ENCODE measurements around the gene GLS.
"Not testable (repeated sequence)": the region's sequence is repeated elsewhere in the genome, so short reads cannot be mapped to it uniquely, and the experiment has no call there.

The GLS gene

DNA sequence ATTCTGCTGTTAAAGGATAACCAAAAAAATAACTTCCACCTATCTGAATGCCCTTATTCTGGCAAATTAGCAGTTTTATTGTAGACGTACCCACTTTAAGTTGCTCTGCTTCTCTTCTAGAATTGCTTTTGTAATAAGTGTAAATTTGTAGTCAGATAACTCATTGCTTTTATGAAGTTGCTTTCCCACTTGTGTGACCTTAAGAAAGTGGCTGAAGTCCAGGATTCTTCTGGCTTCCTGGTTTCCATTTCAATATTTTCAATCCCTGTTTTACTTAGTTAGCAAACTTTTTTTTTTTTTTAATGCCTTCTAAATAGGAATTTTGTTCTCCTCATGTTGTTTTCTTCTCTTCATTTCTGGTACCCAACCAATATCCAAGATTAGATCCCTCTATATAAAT, 59.8 kb downstream of the GLS start:
- DNase-seq = no peak

DNA sequence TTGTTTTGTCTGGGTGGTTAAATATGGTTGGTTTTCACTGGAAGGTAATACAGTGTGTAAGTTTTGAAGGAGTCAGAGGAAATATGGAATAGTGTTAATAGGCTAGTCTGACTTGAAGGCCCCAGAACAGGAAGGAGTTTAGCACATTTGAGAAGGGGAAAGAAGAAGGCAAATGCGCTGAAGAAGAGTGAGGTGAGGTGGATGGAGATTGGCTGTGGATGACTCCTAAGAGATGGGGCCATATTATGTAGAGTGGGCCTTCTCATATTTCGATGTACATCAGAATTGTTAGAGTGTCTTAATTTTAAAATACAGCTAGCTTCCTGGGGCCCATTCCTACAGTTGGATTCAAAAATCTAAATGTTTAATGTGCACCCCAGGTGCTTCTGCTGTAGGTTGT, 61.0 kb downstream of the GLS start:
- DNase-seq = no peak

DNA sequence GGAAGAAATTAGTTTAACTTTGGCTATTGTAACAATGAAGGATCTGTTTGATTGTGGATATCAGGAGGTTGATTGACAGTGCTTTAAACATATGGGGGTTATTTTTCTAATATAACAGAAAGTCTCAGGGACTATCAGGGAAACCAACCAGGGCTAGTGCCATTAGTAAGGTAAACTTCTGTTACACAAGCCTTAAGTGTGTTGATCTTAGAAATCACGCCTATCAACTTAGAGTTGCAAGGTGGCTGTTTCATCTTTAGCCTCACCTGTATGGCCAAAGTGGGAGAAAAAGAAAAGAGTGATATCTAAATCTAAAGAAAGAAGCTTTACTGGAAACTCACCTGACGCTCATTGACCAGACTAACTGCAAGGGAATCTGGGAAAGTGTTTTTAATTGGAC, 62.1 kb downstream of the GLS start:
- no peak for DNase-seq

DNA sequence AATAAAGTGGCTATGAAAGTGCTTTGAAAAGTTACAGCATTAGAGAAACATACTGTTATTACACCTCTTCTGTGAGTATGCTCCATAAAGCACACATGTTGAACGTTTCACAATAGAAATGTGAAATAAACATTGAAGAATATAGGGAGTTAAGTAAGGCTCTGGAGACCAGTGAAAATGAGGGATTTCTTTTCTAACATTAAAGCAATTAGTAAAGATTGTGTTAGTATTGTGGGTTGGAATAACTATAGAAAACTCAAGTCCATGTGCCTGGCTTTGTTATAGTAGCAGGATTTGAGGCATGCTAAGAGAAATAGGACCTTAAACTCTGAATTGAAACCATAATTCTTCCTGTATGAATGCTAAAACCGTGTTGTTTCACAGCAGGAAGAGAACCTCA, 63.1 kb downstream of the GLS start:
- DNase-seq = no peak

DNA sequence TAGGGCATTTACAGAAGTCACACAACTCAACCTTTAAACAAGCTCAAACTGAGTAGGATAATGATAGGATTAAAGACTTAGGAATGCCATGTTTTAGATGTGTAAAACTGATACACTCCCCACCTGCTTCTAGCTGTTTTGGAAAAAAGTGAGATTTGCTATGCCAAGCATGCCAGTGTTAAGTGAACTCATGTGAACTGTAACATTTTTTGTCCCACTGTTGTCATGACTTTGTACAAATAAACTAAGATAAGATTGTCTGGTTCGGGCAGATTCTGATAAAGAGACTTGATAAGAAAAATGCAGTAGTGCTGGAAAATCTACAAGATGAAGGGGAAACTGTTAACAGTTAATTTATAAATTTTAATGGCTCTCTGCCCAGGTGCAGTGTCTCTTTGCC, 66.5 kb downstream of the GLS start:
- DNase-seq = no peak

DNA sequence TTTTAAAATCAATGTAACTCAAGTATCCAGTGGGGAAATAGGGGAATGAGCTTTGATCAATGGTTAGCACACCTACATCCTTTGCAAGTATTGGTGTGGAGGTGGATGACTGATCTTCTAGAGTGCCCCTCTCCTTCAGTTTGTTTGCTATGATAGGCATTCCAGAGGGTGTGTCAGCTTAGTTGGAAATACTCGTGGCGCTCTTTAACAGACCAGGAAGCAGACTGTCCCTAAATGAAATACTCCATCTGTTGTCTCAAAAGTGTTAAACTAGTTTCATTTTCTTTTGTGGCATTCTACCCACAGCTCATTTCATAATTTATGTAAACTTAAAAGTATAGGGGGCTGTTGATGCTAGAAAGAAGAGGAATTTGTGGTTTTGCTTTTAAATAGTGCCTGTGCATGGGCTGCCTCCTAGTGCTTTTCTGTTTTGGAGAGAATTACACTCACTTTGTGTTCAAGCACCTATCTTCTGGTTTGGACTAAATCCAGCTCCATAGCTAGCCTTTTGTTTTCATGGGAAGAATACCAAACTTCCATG, 67.2 kb downstream of the GLS start:
- no peak for DNase-seq

DNA sequence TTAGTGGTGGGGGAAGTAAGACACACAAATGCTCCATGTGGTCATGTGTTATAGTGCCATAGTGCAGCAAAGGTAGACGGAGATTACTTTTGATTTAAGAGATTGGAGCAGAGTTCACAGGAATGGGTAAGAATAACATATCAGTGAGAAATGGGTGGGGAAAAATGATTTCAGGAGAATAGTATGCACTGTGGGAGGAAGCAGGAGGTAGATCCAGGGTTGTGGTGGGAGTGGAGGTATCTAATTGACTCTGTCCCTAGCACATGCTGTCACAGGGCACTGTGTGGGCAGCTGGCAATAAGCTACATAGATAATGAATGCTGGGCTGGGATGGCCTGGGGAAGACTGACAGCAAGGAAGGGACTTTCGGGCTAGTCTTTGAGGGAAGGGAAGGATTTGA, 68.0 kb downstream of the GLS start:
- no peak for DNase-seq

DNA sequence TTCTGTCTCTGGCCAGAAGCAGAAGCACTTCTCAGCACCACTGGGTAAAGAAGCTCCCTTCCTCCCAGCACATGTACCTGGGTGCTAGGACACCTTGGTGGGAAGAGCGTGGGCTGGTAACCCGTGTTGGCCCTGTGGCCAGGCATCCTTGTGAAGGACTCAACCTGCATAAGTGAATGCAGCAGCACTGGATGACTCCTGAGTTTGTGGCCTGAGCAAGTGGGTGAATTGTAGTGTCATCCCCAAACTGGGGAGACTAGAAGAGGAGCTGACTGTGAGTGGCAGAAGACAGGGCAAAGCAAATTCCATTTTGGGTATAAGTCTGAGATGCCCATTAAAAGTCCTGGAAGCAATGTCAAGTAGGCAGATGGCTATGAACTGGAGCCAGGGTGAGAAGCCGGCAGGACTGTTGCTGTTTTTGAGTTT, 70.0 kb downstream of the GLS start:
- DNase-seq = no peak

DNA sequence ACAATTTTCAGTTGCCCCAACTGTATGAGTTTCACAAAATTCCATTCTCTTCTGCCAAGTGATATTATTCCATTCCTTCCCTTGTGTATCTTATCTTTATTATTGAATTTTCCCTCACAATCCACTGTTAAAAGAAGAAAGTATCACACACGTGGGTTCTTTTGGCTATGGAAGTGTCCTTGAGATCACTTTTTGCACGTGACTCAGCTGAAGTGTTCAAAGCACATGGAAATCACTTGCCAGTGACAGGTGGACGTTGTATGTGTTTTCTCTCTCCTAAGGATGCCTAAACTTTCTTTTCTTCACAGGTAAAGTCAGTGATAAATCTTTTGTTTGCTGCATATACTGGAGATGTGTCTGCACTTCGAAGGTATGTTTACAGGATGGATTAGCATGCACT, 72.6 kb downstream of the GLS start:
- no peak for DNase-seq

DNA sequence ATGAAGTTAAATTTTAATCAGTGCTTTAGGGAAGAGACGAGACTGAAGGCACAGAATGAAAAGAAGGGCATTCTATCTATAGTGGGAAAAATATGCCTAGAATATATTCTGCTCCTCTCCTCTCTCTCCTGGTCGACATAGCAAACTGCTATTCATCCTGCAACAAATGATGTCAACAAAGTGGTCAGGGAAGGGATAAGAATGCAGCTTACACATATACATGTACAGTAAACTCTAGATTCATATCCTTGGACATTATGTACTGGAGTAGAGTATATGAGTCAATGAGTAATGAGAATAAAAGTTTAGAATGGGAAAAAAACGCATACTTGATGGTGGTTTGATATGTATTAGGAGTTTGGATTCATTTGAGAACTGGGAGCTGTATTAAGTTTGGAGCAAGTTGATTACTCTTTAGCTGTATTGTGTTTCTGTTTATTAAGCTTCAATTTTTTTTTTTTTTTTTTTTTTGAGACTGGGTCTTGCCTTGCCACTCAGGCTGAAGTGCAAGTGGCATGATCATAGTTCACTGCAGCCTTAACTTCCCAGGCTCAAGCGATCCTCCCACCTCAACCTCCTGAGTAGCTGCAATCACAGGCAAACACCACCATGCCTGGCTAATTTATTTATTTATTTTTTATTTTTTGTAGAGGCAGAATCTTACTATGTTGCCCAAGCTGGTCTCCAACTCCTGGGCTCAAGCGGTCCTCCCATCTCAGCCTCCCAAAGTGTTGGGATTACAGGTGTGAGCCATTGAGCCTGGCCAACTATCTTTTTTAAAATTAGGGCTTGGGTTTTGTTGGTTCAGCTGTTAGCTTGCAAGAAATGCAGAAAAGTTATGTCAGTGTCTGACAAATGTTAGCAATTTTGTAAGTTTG, 79.5 kb downstream of the GLS start:
- no peak for DNase-seq

DNA sequence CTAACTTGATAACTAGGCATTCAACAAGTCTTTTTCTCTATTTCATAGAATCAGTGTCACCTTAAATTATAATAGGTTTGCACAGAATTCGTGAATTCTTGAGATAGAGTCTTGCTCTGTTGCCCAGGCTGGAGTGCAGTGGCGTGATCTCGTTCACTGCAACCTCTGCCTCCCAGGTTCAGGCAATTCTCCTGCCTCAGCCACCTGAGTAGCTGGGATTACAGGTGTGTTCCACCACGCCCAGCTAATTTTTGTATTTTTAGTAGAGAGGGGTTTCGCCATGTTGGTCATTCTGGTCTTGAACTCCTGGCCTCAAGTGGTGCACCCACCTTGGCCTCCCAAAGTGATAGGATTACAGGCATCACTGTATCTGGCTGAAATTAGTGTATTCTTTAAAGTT, 80.5 kb downstream of the GLS start:
- DNase-seq = not testable (repeated sequence)

DNA sequence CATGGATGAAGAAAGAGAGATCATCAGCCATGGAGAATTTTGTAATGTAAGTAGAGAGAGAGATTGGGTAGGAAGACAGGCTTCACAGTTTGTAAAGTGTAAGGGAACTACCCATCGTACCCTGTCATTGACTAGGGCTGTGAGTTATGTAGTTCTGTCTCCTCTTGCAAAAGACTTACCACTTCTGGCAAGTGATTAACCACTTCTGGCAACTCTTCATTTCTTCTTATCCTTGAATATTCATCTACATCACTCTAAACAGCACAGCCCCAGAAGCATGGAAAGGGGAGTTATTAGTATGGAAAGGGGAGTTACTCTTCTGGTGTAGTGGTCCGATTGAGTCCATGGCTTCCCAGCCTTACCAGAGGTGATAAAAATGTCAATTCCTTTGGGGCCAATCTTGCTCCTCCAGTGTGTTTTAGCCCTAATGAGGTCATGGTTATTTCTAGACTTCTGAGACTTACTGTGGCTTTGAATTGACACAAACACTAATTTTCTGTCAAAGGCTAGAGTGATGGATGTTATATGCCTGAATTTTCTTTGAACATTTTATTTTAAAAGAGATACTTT, 81.4 kb downstream of the GLS start:
- DNase-seq = no peak

DNA sequence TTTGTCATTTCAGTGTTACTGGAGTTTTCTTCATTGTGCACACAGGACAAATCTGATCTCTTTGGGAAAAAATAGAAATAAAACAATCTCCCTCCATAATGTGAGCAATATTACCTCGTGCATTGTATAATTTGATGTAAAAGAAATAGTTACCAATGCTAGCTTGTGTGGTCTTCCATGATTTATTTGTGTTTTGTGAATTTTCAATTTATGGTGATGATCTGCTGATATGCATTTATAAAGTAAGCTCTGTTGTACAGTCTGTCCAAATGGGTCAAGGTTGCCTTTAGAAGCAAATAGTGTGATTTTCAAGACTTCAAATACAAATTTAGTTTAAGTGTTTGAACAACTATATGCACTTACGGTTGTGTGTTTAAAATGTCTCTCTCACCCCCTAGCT, 82.5 kb downstream of the GLS start:
- DNase-seq = no peak

DNA sequence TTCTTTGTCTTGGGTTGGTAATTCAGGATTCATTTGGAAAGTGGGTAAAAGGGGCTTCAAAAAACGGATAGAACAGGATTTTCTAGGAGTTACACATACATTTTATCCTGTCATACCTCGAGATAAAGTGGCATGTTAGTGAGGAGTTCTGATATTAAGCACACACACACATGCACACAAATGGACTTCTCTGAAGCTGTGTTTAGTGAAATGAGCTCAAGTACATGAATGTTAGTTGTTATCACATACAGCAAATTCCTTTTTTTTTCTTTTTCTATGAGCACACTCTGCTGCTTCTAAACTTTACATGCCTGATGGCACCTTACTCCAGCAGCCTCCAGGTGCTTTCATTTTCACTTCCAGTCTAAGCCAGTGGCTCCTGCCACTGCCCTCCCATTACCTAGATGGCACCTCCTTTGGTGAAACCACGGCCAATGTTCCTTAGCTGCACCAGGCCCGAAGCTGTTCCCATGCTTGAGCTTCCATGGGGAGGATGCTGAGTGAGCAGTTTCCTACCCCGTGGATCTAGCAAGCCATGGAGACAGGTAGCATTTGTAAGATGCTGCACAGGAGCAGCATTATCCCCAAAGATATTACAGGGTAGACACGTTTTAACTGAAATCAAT, 83.7 kb downstream of the GLS start:
- no peak for DNase-seq

DNA sequence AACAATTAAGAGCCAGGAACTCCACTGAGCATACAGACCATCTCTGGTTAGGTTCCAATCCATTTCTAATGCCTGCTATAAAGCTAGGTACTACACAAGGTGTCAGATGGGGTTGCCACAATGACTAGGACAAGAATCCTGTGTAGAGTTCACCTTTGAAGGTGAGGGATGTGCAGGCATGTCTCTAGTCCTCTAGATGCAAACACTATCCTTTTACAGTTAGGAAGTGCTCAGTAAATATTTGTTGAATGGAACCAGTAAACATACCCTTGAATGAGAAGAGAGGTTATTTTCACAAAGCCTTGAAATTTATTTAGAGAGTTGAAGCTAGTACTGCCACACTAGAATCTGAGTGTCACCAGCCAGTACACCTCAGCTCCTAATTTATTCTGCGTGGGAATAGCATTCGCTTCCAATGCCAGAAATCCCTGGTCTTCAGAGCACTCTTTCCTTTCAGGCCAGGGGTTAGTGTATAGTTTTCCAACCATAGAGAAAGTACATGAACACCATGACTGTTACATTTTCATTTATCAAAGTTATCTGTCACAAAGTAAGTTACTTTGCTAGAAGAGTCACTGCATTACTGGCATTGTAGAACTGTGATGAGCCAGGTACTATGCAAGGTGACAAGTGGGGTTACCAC, 85.1 kb downstream of the GLS start:
- no peak for DNase-seq

DNA sequence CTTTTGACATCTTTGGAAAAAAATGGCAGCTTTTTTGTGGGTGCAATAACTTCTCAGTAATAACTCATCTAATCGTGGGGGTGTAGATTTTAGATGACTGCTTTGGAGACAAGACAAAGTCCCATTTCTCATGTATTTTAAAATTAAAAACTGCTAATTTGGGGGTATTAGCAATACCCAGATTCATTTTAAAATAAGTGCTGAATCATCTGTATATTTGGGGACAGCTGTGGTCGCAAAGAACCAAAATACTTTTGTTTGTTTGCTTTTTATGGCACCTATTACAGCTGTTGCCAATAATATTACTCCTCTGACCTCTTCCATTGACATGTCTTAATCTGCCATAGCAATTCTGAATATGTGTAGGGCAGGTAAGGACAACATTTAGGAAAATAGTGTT, 87.9 kb downstream of the GLS start:
- no peak for DNase-seq

DNA sequence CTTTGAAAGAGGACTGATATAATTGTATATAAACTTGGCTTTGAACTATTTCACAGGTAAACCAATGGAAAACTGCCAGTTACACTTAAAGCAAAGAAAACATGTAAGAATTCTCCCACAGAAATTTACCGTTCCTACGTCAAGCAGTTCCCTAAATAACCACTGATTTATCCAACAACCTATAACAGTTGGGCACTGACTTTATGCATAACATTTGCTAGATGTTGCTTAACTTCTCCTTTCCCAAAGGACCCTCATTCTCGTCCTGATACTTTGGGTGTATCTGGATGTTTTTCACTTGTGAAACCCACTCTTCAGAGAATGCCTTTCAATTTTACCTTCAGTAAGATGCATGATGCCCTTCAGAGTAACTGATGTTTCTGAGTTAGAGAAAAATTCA, 89.5 kb downstream of the GLS start:
- DNase-seq = no peak

DNA sequence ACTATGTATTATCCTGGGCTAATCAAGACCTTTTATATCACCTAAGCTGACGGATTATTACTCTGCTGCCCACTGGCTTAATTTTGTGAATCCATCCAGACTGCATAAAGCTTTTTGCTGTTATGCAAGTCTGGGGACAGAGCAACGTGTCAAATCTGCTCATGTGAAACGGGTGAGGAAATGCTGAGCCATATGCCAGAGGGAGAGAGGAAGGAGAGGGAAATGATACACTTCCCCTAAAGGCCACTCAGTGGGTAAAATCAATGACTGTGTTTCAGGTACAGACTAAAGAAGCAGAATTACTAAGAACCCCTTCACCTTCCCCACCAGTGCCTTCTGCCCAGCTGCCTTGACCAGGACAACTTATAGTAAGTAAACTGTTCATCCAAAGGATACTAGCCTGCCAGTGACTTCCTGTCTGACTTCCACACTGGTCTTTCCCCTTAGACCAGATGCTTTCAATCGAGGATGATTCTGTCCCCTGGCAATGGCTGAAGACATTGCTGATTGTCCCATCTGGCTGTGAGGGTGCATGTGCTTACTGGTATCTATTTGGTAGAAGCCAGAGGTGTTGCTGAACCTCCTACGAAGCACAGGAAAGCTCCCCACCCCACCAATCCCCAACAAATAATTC, 90.4 kb downstream of the GLS start:
- no peak for DNase-seq

DNA sequence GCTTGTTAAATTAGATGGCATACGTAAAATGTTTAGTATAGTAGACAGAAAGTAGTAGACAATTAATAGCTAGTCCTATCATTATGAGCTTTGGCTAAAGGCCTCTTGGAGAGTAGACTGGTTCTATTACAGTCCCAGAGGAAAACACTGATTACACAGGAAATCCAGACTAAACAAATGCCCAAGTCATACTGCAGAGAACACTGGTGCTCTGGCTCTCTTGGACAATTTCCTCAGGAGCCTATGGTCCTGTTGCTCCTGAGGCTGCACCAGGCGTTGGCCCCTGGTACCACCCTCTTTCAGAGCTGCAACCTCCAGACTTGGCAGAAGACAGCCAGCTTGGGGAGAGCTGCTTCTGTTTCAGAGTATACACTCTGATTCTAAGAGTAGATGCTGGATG, 91.6 kb downstream of the GLS start:
- DNase-seq = no peak

DNA sequence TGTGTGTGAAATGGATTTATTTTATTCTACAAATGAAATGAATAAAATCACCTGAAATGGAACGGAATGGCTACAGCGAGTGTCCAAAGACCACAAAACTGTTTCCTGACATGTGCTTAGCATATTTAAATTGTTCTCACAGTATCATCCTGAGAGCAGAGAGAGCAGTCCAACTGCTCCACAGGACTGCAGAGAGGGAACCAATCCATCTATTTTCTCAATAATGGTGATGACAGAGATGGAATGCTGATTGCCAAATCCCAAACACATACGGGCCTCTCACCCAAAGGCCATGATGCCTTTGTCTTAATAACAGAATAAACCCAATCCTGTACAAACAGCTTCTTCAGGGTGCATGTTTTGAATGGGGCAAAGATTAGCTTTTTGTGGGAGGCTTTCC, 92.2 kb downstream of the GLS start:
- DNase-seq = no peak

DNA sequence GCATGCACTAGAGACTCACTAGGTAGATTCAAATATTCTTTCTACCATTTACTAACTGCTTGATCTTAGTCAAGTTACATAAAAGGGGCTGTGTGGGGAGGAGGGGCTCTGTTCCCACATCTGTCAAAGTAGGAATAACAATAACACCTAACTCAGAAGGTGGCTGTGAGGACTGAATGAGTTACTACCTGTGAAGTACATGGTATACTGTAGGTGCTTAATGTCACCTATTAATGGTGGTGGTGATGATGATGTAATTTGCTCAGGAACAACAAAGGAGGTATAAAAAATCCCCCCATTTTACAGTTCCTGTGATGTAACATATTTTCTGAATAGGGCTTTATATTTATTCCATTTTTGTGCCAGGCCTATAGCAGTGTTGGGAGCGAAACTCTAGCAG, 92.6 kb downstream of the GLS start:
- DNase-seq = no peak

DNA sequence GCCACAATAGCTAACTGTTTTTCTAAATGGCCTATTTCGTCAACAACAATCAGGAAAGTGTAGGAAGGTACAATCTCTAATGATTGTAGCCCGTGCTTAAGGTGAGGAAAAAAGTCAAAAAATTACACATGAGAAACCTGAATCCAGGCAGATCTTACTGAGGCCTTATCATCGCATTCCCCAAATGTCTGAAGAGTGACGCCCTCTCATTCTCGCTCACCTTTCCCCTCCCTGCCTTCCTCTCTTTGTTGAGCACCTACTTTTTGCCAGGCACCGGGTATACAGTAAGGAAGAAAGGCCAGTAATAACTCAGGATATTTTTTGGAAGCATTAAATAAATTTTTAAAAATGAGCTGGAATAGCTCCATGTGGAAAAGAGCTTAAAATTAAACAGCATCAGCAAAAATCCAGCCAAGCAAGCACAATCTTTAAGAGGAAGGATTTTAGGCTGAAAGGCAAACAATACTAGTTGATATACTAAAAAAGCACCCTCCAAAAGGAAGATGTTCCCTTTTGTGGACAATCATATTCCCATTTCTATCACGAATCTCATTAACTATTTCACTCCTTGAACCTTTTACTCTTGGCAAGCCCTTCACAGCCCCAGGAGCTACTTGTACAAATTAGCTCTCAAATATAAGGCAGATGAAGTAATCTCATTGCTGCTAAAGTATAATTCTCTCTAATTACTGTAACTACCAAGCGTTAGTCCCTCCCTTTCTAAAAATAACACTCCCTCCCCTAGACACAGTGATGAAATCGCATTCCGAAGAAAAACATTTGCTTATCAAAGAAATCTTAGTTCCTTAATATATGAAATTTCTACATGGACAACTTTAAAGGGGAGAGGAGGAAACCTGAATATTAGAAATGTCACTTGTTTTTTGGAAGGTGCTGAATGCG, 93.4 kb downstream of the GLS start:
- DNase-seq = no peak

Data from NCI-H2081 (cell line).